HEK293 (cell line): Measurements from ENCODE around the gene ZNF799.

Experiments
- EGR2 ChIP-seq: fragments of 450-650 bp; formaldehyde crosslinking; IDR thresholded peaks from 2 replicates; pipeline ENCODE4 v1.5.1; 2016; ENCODE audit warnings: low read depth, missing biosample characterization, missing genetic modification characterization
- GLIS1 ChIP-seq: fragments of 450-650 bp; formaldehyde crosslinking; IDR thresholded peaks from 2 replicates; pipeline ENCODE4 v1.5.1; 2016; ENCODE audit warnings: missing biosample characterization, missing genetic modification characterization
- HOXD13 ChIP-seq: sonication (generic); formaldehyde crosslinking; IDR thresholded peaks from 2 replicates; pipeline ENCODE4 v1.8.0; 2022; ENCODE audit warnings: missing genetic modification reagents, borderline replicate concordance
- MZF1 ChIP-seq: fragments of 450-650 bp; formaldehyde crosslinking; IDR thresholded peaks from 2 replicates; pipeline ENCODE4 v1.5.1; 2017; ENCODE audit warnings: missing biosample characterization, missing genetic modification characterization, borderline replicate concordance
- OVOL3 ChIP-seq: fragments of 450-650 bp; formaldehyde crosslinking; IDR thresholded peaks from 2 replicates; pipeline ENCODE4 v1.5.1; 2016; ENCODE audit warnings: missing biosample characterization, missing genetic modification characterization
- PBX3 ChIP-seq: sonication (generic); formaldehyde crosslinking; IDR thresholded peaks from 2 replicates; pipeline ENCODE4 v1.8.1; 2022; ENCODE audit warnings: mild to moderate bottlenecking, moderate library complexity, missing genetic modification reagents
- PRDM4 ChIP-seq: fragments of 450-650 bp; formaldehyde crosslinking; IDR thresholded peaks from 2 replicates; pipeline ENCODE4 v1.5.1; 2017; ENCODE audit warnings: missing biosample characterization, missing genetic modification characterization
- SP2 ChIP-seq: fragments of 450-650 bp; formaldehyde crosslinking; IDR thresholded peaks from 2 replicates; pipeline ENCODE4 v1.5.1; 2016; ENCODE audit warnings: missing biosample characterization, missing genetic modification characterization
- WT1 ChIP-seq: fragments of 450-650 bp; formaldehyde crosslinking; IDR thresholded peaks from 2 replicates; pipeline ENCODE4 v1.5.1; 2016; ENCODE audit warnings: missing biosample characterization, missing genetic modification characterization
- ZBTB1 ChIP-seq: fragments of 450-650 bp; formaldehyde crosslinking; IDR thresholded peaks from 2 replicates; pipeline ENCODE4 v1.5.1; 2016; ENCODE audit warnings: missing biosample characterization, missing genetic modification characterization
- ZBTB17 ChIP-seq: fragments of 450-650 bp; formaldehyde crosslinking; IDR thresholded peaks from 2 replicates; pipeline ENCODE4 v1.5.1; 2016; ENCODE audit warnings: missing biosample characterization, missing genetic modification characterization
- ZFP41 ChIP-seq: fragments of 450-650 bp; formaldehyde crosslinking; IDR thresholded peaks from 2 replicates; pipeline ENCODE4 v1.5.1; 2016; ENCODE audit warnings: missing biosample characterization, missing genetic modification characterization, borderline replicate concordance
- ZNF155 ChIP-seq: fragments of 450-650 bp; formaldehyde crosslinking; IDR thresholded peaks from 2 replicates; pipeline ENCODE4 v1.5.1; 2016; ENCODE audit warnings: missing biosample characterization, missing genetic modification characterization
- ZNF2 ChIP-seq: fragments of 450-650 bp; formaldehyde crosslinking; IDR thresholded peaks from 2 replicates; pipeline ENCODE4 v1.5.1; 2016; ENCODE audit warnings: missing biosample characterization, missing genetic modification characterization
- ZNF223 ChIP-seq: fragments of 450-650 bp; formaldehyde crosslinking; IDR thresholded peaks from 2 replicates; pipeline ENCODE4 v1.5.1; 2016; ENCODE audit warnings: missing biosample characterization, missing genetic modification characterization
- ZNF239 ChIP-seq: fragments of 450-650 bp; formaldehyde crosslinking; IDR thresholded peaks from 2 replicates; pipeline ENCODE4 v1.5.1; 2016; ENCODE audit warnings: missing biosample characterization, missing genetic modification characterization
- ZNF311 ChIP-seq: fragments of 450-650 bp; formaldehyde crosslinking; IDR thresholded peaks from 2 replicates; pipeline ENCODE4 v1.5.1; 2017; ENCODE audit warnings: missing biosample characterization, missing genetic modification characterization, borderline replicate concordance
- ZNF324 ChIP-seq: fragments of 450-650 bp; formaldehyde crosslinking; IDR thresholded peaks from 2 replicates; pipeline ENCODE4 v1.5.1; 2016; ENCODE audit warnings: missing biosample characterization, missing genetic modification characterization
- ZNF335 ChIP-seq: fragments of 450-650 bp; formaldehyde crosslinking; conservative IDR thresholded peaks from 2 replicates; pipeline ENCODE4 v1.5.1; 2016; ENCODE audit warnings: missing biosample characterization, missing genetic modification characterization
- ZNF426 ChIP-seq: fragments of 450-650 bp; formaldehyde crosslinking; IDR thresholded peaks from 2 replicates; pipeline ENCODE4 v1.5.1; 2017; ENCODE audit warnings: missing biosample characterization, missing genetic modification characterization, mild to moderate bottlenecking, inconsistent platforms, moderate library complexity
- ZNF518A ChIP-seq: fragments of 450-650 bp; formaldehyde crosslinking; conservative IDR thresholded peaks from 2 replicates; pipeline ENCODE4 v1.5.1; 2016; ENCODE audit warnings: low read depth, missing biosample characterization, missing genetic modification characterization
- ZNF580 ChIP-seq: fragments of 450-650 bp; formaldehyde crosslinking; IDR thresholded peaks from 2 replicates; pipeline ENCODE4 v1.5.1; 2016; ENCODE audit warnings: missing biosample characterization, missing genetic modification characterization
- ZNF623 ChIP-seq: fragments of 450-650 bp; formaldehyde crosslinking; IDR thresholded peaks from 2 replicates; pipeline ENCODE4 v1.5.1; 2016; ENCODE audit warnings: missing biosample characterization, missing genetic modification characterization
- ZNF629 ChIP-seq: fragments of 450-650 bp; formaldehyde crosslinking; IDR thresholded peaks from 2 replicates; pipeline ENCODE4 v1.5.1; 2017; ENCODE audit warnings: missing biosample characterization, missing genetic modification characterization
- ZNF660 ChIP-seq: fragments of 450-650 bp; IDR thresholded peaks from 2 replicates; pipeline ENCODE4 v1.5.1; 2018; ENCODE audit warnings: missing biosample characterization, mild to moderate bottlenecking, missing genetic modification characterization
- ZNF664 ChIP-seq: fragments of 450-650 bp; formaldehyde crosslinking; IDR thresholded peaks from 2 replicates; pipeline ENCODE4 v1.5.1; 2016; ENCODE audit warnings: missing biosample characterization, missing genetic modification characterization
- ZNF707 ChIP-seq: fragments of 450-650 bp; formaldehyde crosslinking; IDR thresholded peaks from 2 replicates; pipeline ENCODE4 v1.5.1; 2016; ENCODE audit warnings: missing biosample characterization, missing genetic modification characterization
- ZNF791 ChIP-seq: fragments of 450-650 bp; formaldehyde crosslinking; IDR thresholded peaks from 2 replicates; pipeline ENCODE4 v1.5.1; 2016; ENCODE audit warnings: missing biosample characterization, missing genetic modification characterization
- ZSCAN4 ChIP-seq: fragments of 450-650 bp; formaldehyde crosslinking; IDR thresholded peaks from 2 replicates; pipeline ENCODE4 v1.5.1; 2017; ENCODE audit warnings: missing biosample characterization, missing genetic modification characterization

Gene ZNF799

GRCh38 chr19:12400633-12401502, at the start of gene ZNF799 (continued):
- TF ChIP-seq ZNF791 (no peak), ZNF580 (tag by site-specific recombination) (no peak), ZBTB17 (tag by site-specific recombination) (peak; percentile 97), EGR2 (tag by site-specific recombination) (peak; percentile 27; the same call in 1 of the 2 replicates), ZNF239 (no peak), ZNF707 (0 out of 2 replicates have a peak, but pooled peaks have one; percentile 4), ZBTB1 (tag by site-specific recombination) (no peak), GLIS1 (no peak), ZNF155 (tag by site-specific recombination) (no peak), ZNF664 (no peak), ZNF660 (tag by site-specific recombination) (peak; percentile 28; the same call in 1 of the 2 replicates), SP2 (peak; percentile 94), ZNF335 (tag by site-specific recombination) (peak; percentile 92), ZNF324 (no peak), ZNF629 (tag by site-specific recombination) (no peak; the same call in none of the 2 replicates), WT1 (tag by site-specific recombination) (peak; percentile 27; the same call in 1 of the 2 replicates), ZFP41 (tag by site-specific recombination) (no peak), MZF1 (tag by site-specific recombination) (no peak), ZNF311 (no peak), OVOL3 (tag by site-specific recombination) (no peak), PBX3 (CRISPR knock-in tag) (peak; percentile 90), ZNF2 (tag by site-specific recombination) (no peak), ZNF223 (tag by site-specific recombination) (no peak), PRDM4 (tag by site-specific recombination) (no peak), ZNF426 (tag by site-specific recombination) (no peak), HOXD13 (CRISPR knock-in tag) (no peak), ZSCAN4 (tag by site-specific recombination) (no peak), ZNF623 (tag by site-specific recombination) (no peak), ZNF518A (tag by site-specific recombination) (no peak)
